G401 (cell line): ENCODE results near the gene HEPN1. TPM values are rescaled to one million over a fixed set of nuclear protein-coding genes. Genes with fewer than 3 reads are reported as not detected.

Experiments
- DNase-seq: peaks from one replicate; pipeline ENCODE4 v3.0.0-alpha.2; 2015; ENCODE audit warnings: low spot score
- in situ Hi-C: cut with HindIII; loops from 2 replicates; pipeline ENCODE4 v1.10.0; 2016; ENCODE audit warnings: low sequenced_read_pairs, mixed read lengths
- total RNA-seq: library from RNA; depleted of rRNA; stranded (reverse); fragments of >200 nt; shearing (Covaris generic); gene quantifications from 2 replicates; pipeline ENCODE4 v1.2.3, GENCODE V29; 2014; rRNA removed

Gene HEPN1
- not detected in 2 replicates for total RNA-seq

- in situ Hi-C loops: no loop called here
- DNase-seq: no peak
Observed at GRCh38 chr11:124918950-124919349, at the start of gene HEPN1. HEPN1 (plus strand) TSS chr11:124919250.

- no peak for DNase-seq
- in situ Hi-C loops: no loop called here
Observed at GRCh38 chr11:124869331-124869730, 49.7 kb upstream of the HEPN1 start.

GRCh38 chr11:124869856-124870387 lies 49.1 kb upstream of the HEPN1 start:
- DNase-seq: no peak
- in situ Hi-C loops: no loop called here

- DNase-seq: no peak
- in situ Hi-C loops: no loop called here
Observed at GRCh38 chr11:124870430-124870829, 48.6 kb upstream of the HEPN1 start.

- no peak for DNase-seq
- in situ Hi-C loops: no loop called here
Observed at GRCh38 chr11:124872280-124872679, 46.8 kb upstream of the HEPN1 start.

- no peak for DNase-seq
- in situ Hi-C loops: no loop called here
Observed at GRCh38 chr11:124872741-124873140, 46.3 kb upstream of the HEPN1 start.

GRCh38 chr11:124873951-124874350 lies 45.1 kb upstream of the HEPN1 start:
- DNase-seq: no peak
- in situ Hi-C loops: no loop called here

- in situ Hi-C loops: no loop called here
- DNase-seq: no peak
Observed at GRCh38 chr11:124874571-124875255, 44.3 kb upstream of the HEPN1 start.

- in situ Hi-C loops: no loop called here
- DNase-seq: no peak
Observed at GRCh38 chr11:124875401-124875800, 43.6 kb upstream of the HEPN1 start.

- peak; percentile 76 for DNase-seq
- in situ Hi-C loops: no loop called here
Observed at GRCh38 chr11:124875943-124876817, 42.9 kb upstream of the HEPN1 start.

GRCh38 chr11:124876818-124877630 lies 42.0 kb upstream of the HEPN1 start:
- no peak for DNase-seq
- in situ Hi-C loops: no loop called here

GRCh38 chr11:124877631-124877909 lies 41.5 kb upstream of the HEPN1 start:
- no peak for DNase-seq
- in situ Hi-C loops: no loop called here

GRCh38 chr11:124877910-124878758 lies 40.9 kb upstream of the HEPN1 start:
- no peak for DNase-seq
- in situ Hi-C loops: no loop called here

- in situ Hi-C loops: no loop called here
- DNase-seq: no peak
Observed at GRCh38 chr11:124878759-124879492, 40.1 kb upstream of the HEPN1 start.

GRCh38 chr11:124879493-124880289 lies 39.4 kb upstream of the HEPN1 start:
- DNase-seq: no peak
- in situ Hi-C loops: no loop called here

- DNase-seq: no peak
- in situ Hi-C loops: no loop called here
Observed at GRCh38 chr11:124880290-124880611, 38.8 kb upstream of the HEPN1 start.

- in situ Hi-C loops: no loop called here
- DNase-seq: no peak
Observed at GRCh38 chr11:124880958-124881357, 38.1 kb upstream of the HEPN1 start.
